Calu3 (cell line): ENCODE data around the gene AQP12A. TPM values are rescaled to one million over a fixed set of nuclear protein-coding genes. Genes with fewer than 3 reads are reported as not detected.

Experiments used
- BruUV-seq: library from RNA; stranded (reverse); fragments of 400-500 nt; replicated peaks from 2 replicates; lab custom pipeline; 2021; lab: Mats Ljungman, UMichigan
- CTCF ChIA-PET: fragments of 300-600 bp; sonication (Branson Sonifier 250); formaldehyde crosslinking; loops from one replicate; lab custom pipeline; 2022; ENCODE audit warnings: antibody characterized with exemption; lab: Charles Lee
- DNase-seq: peaks from one replicate; pipeline ENCODE4 v3.0.0; 2022
- H3K27ac Mint-ChIP-seq: one replicate; pipeline ENCODE4 v1.8.0; 2022; ENCODE audit warnings: mixed read lengths; ENCODE audit not compliant: unreplicated experiment
- H3K27me3 Mint-ChIP-seq: one replicate; pipeline ENCODE4 v1.8.0; 2022; ENCODE audit warnings: mixed read lengths; ENCODE audit not compliant: unreplicated experiment
- H3K36me3 Mint-ChIP-seq: one replicate; pipeline ENCODE4 v1.8.0; 2022; ENCODE audit warnings: mild to moderate bottlenecking, moderate library complexity, mixed read lengths; ENCODE audit not compliant: insufficient read depth, unreplicated experiment
- H3K4me1 Mint-ChIP-seq: one replicate; pipeline ENCODE4 v1.8.0; 2022; ENCODE audit warnings: mild to moderate bottlenecking, low read depth, mixed read lengths; ENCODE audit not compliant: unreplicated experiment
- H3K4me3 Mint-ChIP-seq: one replicate; pipeline ENCODE4 v1.8.0; 2022; ENCODE audit warnings: mild to moderate bottlenecking, low read depth, moderate library complexity, mixed read lengths; ENCODE audit not compliant: unreplicated experiment
- H3K9me3 Mint-ChIP-seq: one replicate; pipeline ENCODE4 v1.8.0; 2022; ENCODE audit warnings: low read depth, mixed read lengths; ENCODE audit not compliant: unreplicated experiment
- intact Hi-C: fragments of 100-400 bp; cut with micrococcal nuclease; formaldehyde crosslinking; loops from one replicate; pipeline ENCODE4 v1.10.0; 2022; ENCODE audit not compliant: unreplicated experiment
- total RNA-seq: library from RNA; stranded (reverse); gene quantifications from 2 replicates; pipeline ENCODE4 v1.2.3, GENCODE V29; 2022
- TF ChIP-seq, protein P1 (sequence below): fragments of 200-600 bp; IDR thresholded peaks from one replicate; pipeline ENCODE4 v1.8.0; 2022; ENCODE audit warnings: antibody characterized with exemption; ENCODE audit not compliant: unreplicated experiment

The AQP12A gene
- total RNA-seq, 1 experiment from 2014 or later, result not detected

DNA sequence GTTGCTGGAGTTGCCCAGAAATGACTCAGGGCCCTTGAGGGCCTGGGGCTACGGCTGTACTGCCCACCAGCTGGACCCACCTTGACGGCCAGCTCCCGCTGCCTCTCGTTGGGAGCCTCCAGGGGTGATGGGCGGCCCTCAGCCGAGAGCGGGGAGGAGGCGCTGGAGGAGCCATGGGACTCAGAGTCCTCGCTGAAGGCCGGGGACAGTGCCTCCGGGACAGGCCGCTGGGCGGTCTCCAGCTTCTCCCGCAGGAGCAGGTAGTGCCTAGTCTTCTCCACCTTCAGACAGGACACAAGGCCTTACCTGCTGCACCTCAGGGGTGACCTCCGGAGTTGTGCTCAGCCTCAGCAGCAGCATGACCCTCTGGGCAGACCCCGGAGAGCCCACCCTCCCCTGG lies 30.7 kb downstream of the AQP12A start:
- Mint-ChIP-seq H3K4me3 (no peak overlapping the region), H3K9me3 (no peaks in the 10 kb centered on the region), H3K4me1 (no peaks in the 10 kb centered on the region), H3K36me3 (peaks cover 73% of the 10 kb centered on the region), H3K27ac (no peak overlapping the region), H3K27me3 (no peaks in the 10 kb centered on the region)
- CTCF ChIA-PET, result no interaction called here
- BruUV-seq, result no TSS peak
- TF ChIP-seq, protein P1, sequence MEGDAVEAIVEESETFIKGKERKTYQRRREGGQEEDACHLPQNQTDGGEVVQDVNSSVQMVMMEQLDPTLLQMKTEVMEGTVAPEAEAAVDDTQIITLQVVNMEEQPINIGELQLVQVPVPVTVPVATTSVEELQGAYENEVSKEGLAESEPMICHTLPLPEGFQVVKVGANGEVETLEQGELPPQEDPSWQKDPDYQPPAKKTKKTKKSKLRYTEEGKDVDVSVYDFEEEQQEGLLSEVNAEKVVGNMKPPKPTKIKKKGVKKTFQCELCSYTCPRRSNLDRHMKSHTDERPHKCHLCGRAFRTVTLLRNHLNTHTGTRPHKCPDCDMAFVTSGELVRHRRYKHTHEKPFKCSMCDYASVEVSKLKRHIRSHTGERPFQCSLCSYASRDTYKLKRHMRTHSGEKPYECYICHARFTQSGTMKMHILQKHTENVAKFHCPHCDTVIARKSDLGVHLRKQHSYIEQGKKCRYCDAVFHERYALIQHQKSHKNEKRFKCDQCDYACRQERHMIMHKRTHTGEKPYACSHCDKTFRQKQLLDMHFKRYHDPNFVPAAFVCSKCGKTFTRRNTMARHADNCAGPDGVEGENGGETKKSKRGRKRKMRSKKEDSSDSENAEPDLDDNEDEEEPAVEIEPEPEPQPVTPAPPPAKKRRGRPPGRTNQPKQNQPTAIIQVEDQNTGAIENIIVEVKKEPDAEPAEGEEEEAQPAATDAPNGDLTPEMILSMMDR, result no peak
- intact Hi-C loops, result no loop called here
- no peak for DNase-seq

DNA sequence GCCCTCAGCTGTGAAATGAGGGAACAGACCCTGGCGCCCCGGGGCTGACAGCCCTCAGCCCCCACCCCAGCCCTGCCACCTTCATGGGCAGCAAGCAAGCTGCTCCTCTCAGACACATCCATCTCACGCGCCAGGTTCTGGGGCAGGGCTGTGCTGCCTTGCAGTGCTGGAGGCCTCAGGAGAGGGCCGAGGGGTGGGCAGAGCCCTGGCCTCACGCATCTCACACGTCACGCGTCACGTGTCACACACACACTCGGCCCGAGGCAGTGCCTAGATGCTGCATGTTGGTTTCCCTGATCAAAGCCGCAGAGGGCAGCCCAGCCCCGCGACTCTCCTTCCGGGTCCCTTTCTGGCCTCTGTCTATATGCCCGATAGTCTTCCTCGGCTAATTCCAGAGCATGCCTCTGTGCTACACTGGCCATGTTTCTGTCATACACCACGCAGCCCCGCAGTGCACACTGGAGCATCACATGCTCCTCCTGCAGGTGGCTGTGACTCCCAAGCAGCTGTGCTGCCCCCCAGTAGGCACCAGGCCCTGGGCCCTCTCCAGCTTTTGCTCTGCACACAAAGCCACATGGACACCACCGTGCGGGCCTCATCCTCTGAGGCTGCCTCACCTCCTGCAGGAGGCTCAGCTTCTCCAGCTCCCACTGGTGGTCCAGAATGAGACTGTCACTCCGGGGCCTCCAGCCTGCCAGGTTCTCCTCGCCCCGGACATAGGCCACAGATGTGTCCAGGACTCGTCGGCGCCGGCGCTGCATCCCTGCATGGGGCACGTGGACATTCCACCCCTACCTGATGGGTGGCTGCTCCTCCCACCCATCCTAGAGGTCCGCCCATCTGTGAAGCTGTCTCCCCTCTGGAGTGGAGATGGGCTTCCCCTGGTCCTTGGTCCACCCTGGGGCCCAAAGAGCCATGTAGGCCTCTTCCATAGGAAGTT lies 31.4 kb downstream of the AQP12A start:
- Mint-ChIP-seq H3K9me3 (no peaks in the 10 kb centered on the region), H3K36me3 (peaks cover 76% of the 10 kb centered on the region), H3K4me1 (no peaks in the 10 kb centered on the region), H3K4me3 (no peak overlapping the region), H3K27ac (no peak overlapping the region), H3K27me3 (no peaks in the 10 kb centered on the region)
- BruUV-seq, result no TSS peak
- CTCF ChIA-PET, result no interaction called here
- DNase-seq, result no peak
- TF ChIP-seq, protein P1, result no peak
- intact Hi-C loops, result no loop called here

DNA sequence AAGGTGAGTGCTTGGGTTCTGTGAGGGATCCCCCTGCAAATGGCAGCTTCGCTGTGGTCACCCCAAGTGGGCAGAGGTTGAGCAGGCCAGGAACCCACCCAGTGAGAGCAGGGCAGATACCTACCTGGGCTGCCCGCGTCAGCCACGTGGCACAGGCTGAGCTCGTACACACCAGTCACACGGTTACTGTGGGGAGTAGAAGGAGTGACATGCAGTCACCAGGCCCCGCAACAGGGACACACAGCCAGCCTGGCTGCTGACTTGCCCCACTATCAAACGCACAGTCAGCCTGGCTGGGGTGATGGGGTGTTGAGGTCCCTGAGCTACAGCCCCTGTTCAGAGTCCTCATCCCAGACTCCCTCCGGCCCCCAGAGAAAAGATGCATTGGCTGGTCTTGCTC lies 32.2 kb downstream of the AQP12A start:
- no peaks in the 10 kb centered on the region for H3K9me3 Mint-ChIP-seq
- H3K27me3 Mint-ChIP-seq, result no peaks in the 10 kb centered on the region
- DNase-seq, result no peak
- no peak overlapping the region for H3K4me3 Mint-ChIP-seq
- intact Hi-C loops, result no loop called here
- CTCF ChIA-PET, result no interaction called here
- peaks cover 81% of the 10 kb centered on the region for H3K36me3 Mint-ChIP-seq
- TF ChIP-seq, protein P1, result no peak
- no peaks in the 10 kb centered on the region for H3K4me1 Mint-ChIP-seq
- no peak overlapping the region for H3K27ac Mint-ChIP-seq
- no TSS peak for BruUV-seq

DNA sequence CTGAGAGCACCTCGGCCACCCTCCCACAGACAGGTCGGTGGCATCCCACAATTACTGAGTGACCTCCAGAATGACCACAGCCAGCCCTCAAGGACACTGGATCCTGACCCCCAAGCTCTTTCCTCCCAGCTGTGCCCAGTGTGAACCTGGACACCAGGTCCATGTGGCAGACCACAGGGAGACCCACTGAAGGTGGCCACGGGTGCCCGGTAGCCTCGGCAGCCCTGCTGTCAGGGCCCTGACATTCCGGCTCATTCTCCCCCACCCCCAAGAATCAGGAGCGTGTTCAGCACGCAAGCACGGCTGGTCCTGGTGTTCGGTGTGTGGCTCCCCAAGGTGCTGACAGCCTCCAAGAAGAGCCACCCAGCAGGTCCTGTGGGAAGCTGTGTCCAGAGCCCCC lies 32.8 kb downstream of the AQP12A start:
- DNase-seq, result no peak
- CTCF ChIA-PET, result no interaction called here
- peaks cover 82% of the 10 kb centered on the region for H3K36me3 Mint-ChIP-seq
- H3K4me1 Mint-ChIP-seq, result no peaks in the 10 kb centered on the region
- H3K9me3 Mint-ChIP-seq, result no peaks in the 10 kb centered on the region
- BruUV-seq, result no TSS peak
- intact Hi-C loops, result no loop called here
- no peaks in the 10 kb centered on the region for H3K27me3 Mint-ChIP-seq
- no peak overlapping the region for H3K4me3 Mint-ChIP-seq
- TF ChIP-seq, protein P1, result no peak
- H3K27ac Mint-ChIP-seq, result no peak overlapping the region
